HG02852 (cell line): ENCODE data around the gene RIMBP3C.
"Not testable (repeated sequence)": the region's sequence is repeated elsewhere in the genome, so short reads cannot be mapped to it uniquely, and the experiment has no call there.

ENCODE experiments used
- ATAC-seq: cut with Tn5 transposase; IDR thresholded peaks from one replicate; pipeline ENCODE4 v1.9.1; 2021; ENCODE audit warnings: mild to moderate bottlenecking, moderate library complexity; ENCODE audit not compliant: unreplicated experiment

The RIMBP3C gene

GRCh38 chr22:21573293-21573734 lies 22.1 kb upstream of the RIMBP3C start:
- ATAC-seq, result no peak

- ATAC-seq, result no peak
Measured at GRCh38 chr22:21571679-21572078, 20.4 kb upstream of the RIMBP3C start.

DNA sequence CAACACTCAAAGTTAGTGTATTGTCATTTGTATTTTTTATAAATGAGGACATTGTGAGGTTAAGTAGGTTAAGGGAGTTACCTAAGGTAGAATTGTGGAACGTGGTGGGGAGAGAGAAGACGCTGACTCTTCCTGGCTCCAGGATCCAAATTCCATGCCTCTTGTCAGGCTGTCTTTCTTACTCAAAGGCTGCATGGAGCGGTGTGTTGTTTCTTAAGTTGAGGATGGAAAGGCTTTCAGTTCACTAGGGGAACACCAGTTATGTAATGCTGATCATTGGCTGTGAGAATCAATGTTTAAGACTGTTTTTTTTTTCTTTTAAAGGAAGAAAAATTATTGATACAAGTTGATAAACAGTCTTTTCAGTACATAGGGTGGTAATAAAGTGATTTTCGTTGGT lies 19.1 kb upstream of the RIMBP3C start:
- ATAC-seq, result no peak

DNA sequence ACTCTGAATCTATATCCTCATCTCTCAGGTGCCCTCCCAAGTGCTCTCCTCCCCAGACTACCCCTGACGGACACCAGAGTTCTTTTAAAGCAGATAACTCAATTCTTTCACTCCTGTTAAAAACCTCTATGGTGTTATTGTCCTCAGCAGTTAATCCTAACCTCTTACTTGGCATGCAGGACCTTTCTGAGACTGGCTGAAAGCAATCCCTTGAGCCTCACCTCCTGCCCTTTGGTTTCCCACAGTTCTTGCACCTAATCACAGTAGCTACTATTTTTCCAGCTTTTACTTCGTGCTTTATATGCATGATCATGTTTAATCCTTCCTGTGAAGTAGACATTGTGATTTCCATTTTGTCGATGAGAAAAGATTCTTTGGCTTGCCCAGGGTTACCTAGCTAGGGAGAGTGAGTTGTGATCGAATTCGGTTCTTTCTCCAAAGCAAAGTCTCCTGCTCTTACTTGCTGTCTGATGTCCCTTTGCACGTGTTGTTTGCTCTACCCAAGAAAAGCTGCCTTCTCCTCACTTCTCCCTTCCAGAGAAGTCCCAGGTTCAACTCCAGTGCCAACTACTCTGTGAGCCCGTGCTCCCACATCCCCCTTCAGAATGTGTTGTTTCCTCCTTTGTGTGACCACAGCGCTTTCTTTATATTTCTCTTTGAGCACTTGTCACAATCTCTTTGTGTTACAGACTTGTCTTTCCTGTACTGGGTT lies 18.4 kb upstream of the RIMBP3C start:
- no peak for ATAC-seq

DNA sequence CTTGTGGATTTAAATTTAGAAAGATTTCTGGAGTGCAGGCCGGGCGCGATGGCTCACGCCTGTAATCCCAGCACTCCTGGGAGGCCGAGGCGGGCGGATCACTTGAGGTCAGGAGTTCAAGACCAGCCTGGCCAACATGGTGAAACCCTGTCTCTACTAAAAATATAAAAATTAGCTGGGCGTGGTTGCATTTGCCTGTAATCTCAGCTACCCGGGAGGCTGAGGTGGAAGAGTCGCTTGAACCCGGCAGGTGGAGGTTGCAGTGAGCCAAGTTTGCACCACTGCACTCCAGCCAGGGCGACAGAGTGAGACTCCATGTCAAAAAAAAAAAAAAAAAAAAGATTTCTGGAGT lies 17.8 kb upstream of the RIMBP3C start:
- not testable (repeated sequence) for ATAC-seq

GRCh38 chr22:21568347-21569075 lies 17.2 kb upstream of the RIMBP3C start:
- peak; percentile 19 for ATAC-seq

- peak; percentile 76 for ATAC-seq
Measured at GRCh38 chr22:21567456-21568346, 16.4 kb upstream of the RIMBP3C start, which contains the start of gene UBE2L3. TSS of gene UBE2L3 (plus strand) at chr22:21567714. CDS start at chr22:21567745, 31 bp downstream.

DNA sequence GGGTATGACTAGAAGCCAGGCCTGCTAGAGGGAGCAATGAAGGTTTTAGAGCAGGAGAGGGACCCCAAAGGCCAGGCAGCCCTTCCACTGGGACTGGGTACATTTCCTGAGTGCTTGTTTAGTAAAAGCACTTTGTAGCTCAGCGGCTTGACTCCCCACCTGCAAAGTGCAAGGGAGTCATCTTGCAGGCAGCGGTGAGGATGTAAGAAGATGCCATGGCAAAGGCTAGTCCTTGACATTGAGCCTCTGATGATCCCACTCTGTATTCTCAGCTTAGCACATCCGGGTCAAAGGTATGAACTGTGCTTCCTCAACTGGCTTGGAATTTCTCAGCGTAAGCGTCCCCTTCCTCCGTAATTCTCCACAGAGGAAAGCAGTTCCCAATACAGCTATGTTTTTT lies 13.2 kb upstream of the RIMBP3C start:
- ATAC-seq, result no peak

DNA sequence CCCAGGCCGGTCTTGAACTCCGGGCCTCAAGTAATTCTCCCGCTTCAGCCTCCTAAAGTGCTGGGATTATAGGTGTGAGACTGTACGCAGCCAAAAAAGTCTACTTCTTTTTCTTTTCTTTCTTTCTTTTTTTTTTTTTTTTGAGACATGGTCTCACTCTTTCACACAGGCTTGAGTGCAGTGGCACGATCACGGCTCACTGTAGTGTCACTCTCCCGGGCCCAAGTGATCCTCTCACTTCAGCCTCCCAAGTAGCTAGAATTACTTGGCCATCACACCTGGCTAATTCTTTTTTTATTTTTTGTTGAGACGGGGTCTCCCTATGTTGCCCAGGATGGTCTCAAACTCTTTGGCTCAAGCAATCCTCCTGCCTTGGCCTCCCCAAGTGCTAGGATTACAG lies 12.7 kb upstream of the RIMBP3C start:
- no peak for ATAC-seq

GRCh38 chr22:21560657-21561056 lies 9.4 kb upstream of the RIMBP3C start:
- ATAC-seq, result not testable (repeated sequence)

DNA sequence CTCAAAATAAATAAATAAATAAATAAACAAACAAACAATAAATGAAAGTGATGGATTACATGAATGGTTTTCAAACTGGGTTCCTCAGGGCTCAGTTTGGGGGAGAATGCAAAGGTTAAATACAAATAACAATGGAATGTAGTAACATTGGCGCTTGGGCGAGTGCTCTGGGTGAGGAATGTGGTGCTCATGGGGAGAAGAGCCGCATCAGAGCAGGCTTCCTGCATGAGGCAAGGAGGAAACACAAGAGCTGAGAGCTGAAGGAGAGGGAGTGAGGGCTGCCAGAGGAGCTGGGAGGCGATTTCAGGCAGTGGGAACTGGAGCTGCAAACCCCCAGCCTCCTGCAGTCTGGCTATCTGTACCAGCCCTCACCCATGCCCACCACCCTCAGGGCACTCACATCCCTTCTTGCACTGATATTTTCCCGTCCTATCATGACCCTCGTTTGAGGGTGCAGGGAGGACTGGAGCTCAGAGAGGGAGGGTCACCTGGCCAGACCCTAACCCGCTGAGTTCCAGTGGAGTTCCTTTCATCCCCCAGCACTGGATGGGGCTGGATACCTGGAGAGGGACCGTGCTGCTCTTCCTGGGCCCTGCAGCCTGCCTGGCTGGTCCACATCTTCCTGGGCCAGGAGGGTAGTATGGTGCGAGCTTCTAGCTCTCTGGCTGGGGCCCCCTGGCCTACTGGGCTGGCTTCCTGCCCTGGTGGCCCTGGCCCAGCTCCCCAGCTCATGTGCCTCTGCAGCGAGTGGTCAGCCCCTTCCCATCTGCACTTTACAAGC lies 8.3 kb upstream of the RIMBP3C start:
- ATAC-seq, result not testable (repeated sequence)

GRCh38 chr22:21550678-21551047 lies 598 bp downstream of the RIMBP3C start:
- ATAC-seq, result not testable (repeated sequence)

DNA sequence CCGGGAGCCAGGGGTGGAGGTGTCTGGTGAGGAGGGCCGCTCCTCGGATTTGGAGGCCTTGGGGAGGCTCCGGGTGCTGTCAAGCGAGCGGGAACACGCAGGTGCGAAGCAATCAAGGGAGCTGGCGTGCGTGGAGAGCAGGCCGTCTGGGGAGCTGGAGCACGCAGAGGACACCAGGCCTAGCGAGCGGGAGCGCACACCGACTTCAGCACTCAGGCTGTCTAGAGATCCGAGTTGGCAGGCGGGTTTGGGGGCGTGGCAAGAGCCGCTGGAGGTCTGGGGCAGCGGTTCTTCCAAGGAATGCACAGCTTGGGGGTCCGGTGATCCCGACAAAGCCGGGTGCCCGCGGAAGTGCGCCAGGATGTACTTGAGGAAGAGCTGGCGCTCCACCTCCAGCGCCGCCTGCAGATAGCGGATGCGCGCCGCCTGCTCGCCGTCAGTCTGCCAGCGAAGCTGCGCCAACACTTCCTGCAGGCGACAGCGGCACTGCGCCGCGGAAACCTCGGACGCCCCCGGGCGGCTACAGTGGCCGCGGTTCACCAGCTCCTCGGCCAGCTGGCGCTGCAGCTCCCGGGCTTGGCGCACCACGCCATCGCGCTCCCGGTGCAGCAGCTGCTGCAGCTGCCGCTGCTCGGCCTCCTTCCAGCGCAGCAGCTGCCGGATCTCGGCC lies 1.1 kb downstream of the RIMBP3C start:
- ATAC-seq, result not testable (repeated sequence)

DNA sequence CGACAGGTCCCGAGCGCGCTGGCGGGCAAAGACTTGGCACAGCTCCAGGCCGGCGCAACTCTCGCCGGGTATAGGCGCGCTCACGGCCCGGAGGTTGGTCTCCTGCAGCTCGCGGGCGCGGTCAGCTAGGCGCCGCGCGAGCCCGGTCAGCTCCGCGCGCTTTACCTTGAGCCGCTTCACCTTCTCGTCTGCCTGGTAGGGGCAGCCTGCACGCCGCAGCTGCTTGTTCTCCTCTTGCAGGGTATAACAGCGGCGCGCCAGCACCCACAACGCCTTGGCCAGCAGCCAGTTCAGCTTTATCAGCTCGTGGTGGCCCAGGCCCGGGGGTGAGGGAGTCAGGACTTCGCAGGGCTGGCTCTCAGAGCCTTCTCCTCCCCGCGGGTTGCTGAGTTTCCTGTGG lies 1.7 kb downstream of the RIMBP3C start:
- ATAC-seq, result not testable (repeated sequence)

DNA sequence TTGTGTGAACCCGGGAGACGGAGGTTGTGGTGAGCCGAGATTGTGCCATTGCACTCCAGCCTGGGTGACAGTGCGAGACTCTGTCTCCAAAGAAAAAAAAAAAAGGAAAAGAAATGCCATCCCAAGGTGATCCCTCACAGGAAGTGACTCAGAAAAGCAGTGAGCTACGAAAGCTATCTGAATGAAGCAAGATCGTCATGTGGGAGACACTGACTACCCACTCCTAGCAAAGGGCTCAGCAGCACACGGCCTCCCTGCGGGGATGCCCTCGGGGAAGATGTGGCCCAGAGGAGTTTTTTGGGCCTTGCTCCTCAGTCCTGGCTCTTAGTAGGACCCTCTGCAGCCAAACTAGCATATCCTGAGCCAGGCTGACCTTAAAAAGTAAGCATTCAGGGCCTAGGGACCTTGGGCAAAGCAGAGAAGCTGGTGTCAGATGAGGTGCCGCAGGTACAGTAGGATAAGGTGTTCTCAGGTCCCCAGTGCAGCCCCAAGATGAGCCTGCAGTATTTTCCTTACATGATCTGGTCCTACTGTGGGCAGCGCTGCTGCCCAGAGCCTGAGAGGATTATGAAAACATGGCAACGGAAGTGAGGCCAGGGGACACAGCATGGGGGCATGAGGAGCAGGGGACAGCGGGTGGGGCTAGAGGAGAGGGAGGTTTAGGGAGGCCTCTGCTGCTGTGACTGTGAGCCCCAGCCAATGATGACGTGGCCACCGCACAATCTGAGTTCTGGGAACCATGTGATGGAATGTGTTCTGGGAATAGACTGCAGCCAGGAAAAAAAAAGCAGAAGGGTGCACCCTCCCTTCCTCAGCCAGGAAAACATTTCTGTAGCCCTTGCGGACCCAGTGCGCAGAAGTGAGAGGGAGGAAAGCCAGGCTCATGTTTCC lies 6.6 kb downstream of the RIMBP3C start:
- ATAC-seq, result not testable (repeated sequence)

DNA sequence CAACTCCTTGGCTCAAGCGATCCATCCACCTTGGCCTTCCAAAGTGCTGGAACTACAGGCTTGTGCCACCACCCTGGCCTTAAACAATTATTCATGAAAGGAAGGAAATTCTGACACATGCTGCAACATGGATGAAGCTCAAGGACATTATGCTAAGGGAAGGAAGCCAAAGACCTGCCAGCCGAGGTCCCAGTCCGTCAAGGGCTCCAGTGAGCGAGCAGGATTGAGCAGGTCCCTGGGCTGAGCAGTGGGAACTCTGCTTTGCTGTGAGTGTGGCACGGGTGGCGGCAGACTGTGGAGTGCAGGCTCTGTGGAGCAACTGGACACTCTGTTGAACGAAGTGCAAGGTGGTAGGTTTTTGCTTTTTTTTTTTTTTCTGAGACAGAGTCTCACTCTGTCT lies 11.4 kb downstream of the RIMBP3C start:
- not testable (repeated sequence) for ATAC-seq

DNA sequence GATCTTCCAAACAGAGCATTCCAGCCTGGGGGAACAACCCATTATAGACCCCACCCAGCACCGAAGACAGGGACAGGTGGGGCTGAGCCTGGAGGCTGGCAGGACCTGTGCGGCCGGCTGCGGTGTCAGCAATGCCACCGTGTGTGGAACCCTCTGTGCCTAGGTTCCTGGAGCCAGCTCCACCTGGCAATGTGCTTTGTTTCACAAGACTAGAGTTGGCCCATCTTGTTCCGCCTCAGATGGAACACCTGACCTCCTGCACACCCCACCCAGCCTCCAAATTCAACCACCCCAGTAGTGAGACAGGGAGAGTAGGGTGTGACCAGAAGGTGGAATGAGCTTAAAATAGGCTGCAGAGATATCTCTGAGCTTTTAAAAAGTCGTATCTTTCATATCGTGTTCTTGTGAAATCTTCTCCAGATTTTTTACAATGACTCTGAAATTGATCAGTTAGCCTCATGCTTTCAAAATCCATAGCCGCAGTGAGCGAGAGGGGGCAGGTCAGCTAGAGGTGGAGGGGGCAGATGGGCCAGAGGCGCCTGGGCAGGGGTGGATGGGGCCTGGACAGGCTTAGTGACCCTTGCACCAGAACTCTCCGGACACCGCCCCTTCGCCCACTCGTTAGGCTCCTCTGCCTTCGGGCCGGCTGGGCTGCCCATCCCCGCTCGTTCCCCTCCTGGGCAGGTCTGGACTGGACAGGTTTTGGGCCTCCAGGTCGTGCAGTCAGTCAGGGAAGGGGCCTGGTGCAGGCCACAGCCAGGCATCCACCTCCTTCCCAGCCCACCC lies 18.2 kb downstream of the RIMBP3C start:
- ATAC-seq, result not testable (repeated sequence)

DNA sequence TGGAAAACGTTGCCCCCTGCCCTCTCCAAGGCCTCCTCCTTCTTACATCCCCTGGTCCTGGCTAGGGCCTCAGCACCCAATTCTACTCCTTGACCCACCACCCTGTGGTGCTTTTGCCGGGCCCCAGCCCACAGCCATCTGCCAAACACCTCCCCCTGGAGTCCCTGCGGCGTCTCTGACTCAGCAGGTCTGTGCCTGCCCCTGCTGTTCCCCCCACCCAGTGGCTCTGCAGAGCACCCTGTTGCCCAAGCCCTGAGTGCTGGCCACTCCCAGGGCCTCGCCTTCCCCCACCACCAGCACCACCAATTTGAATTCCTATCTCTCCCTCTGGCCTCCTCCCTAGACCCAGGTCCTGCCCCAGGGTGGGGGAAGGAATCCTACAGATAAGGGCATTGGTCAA lies 19.7 kb downstream of the RIMBP3C start:
- not testable (repeated sequence) for ATAC-seq
